ENCODE results near the gene SKAP1.

GRCh38 chr17:48125829-48126531, 304.0 kb downstream of the SKAP1 start:
- no peak for TF ChIP-seq USF2 (IDR thresholded peaks at IDR 0.05; ENCODE audit: low read depth, low read length)
- TF ChIP-seq USF2 (CRISPR knock-in tag; IDR thresholded peaks at IDR 0.05; ENCODE audit: borderline replicate concordance) = no peak
- no peak for TF ChIP-seq NCOR1 (IDR thresholded peaks at IDR 0.05; ENCODE audit: borderline replicate concordance, low read length)
- no peak for TF ChIP-seq SUZ12 (IDR thresholded peaks at IDR 0.05; ENCODE audit: low read depth, low read length)

Data from HepG2 (cell line).